Parathyroid adenoma (tissue), 2 donors: Measurements from ENCODE around the gene MVB12B.

Source experiments
- H2AFZ ChIP-seq: fragments of 300-600 bp; sonication (generic); one replicate; pipeline ENCODE4 v1.7.0; 2017; ENCODE audit warnings: antibody characterized with exemption, mild to moderate bottlenecking
- H3K27ac ChIP-seq: fragments of 300-600 bp; sonication (generic); one replicate; pipeline ENCODE4 v1.7.0; 2017
- H3K27me3 ChIP-seq: fragments of 300-600 bp; sonication (generic); one replicate; pipeline ENCODE4 v1.7.0; 2017; ENCODE audit warnings: low read length; ENCODE audit not compliant: control insufficient read depth, insufficient read depth
- H3K36me3 ChIP-seq: fragments of 300-600 bp; sonication (generic); one replicate; pipeline ENCODE4 v1.7.0; 2017; ENCODE audit warnings: low read length; ENCODE audit not compliant: control insufficient read depth, insufficient read depth
- H3K4me1 ChIP-seq: fragments of 300-600 bp; sonication (generic); one replicate; pipeline ENCODE4 v1.7.0; 2017; ENCODE audit warnings: control low read depth
- H3K4me2 ChIP-seq: fragments of 300-600 bp; sonication (generic); one replicate; pipeline ENCODE4 v1.7.0; 2017; ENCODE audit warnings: low read length
- H3K4me3 ChIP-seq: fragments of 300-600 bp; sonication (generic); one replicate; pipeline ENCODE4 v1.7.0; 2017; ENCODE audit warnings: low read depth, low read length
- H3K79me2 ChIP-seq: fragments of 300-600 bp; sonication (generic); one replicate; pipeline ENCODE4 v1.7.0; 2017; ENCODE audit warnings: control low read depth
- H3K9ac ChIP-seq: fragments of 300-600 bp; sonication (generic); one replicate; pipeline ENCODE4 v1.7.0; 2017; ENCODE audit warnings: mild to moderate bottlenecking
- H3K9me3 ChIP-seq: fragments of 300-600 bp; sonication (generic); one replicate; pipeline ENCODE4 v1.7.0; 2017; ENCODE audit warnings: low read length; ENCODE audit not compliant: control insufficient read depth
- TF ChIP-seq, protein P1 (sequence below): fragments of 300-600 bp; sonication (generic); IDR thresholded peaks from one replicate; pipeline ENCODE4 v1.7.0; 2017; ENCODE audit warnings: antibody characterized with exemption, mild to moderate bottlenecking
- donor health status: primary hyperparathyroidism.

The MVB12B gene

DNA sequence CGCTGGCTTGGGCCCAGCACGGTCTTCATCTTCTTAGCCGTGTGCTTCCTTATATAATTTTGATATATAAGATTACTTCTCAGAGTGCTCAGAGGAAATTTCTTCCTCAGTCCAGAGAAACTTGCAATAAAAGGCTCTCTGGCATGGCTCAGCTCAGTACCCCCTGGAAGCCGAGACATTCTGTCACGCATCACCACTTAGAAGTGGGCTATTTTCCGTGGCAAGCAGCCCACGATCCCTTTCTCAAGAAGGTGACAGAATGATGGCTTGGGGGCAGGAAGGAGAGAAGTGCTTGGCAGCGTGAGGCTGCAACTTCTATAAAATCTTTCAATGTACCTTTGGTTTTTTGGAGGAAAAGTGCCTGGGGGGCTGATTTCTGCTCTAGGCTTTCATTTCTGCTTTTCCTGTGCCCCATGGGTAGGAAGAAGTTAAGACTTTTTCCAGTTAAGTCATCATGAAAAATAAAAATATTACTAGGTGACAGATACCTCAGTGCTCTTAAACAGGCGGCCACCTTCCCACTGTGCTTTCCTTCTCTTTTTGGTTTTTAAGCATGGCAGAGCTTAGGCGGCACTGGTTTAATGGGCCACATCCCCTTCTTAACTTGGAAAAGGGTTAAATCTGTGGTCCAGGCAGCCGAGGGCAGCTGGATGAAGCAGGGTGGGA is 104.6 kb downstream of the MVB12B start:
- Histone ChIP-seq H3K79me2 (no peaks in the 10 kb centered on the region), H3K4me3 (no peak overlapping the region), H3K4me1 (no peaks in the 10 kb centered on the region), H2AFZ (no peak overlapping the region), H3K4me2 (no peak overlapping the region), H3K9ac (no peak overlapping the region), H3K27ac (no peak overlapping the region), H3K9me3 (no peaks in the 10 kb centered on the region), H3K27me3 (no peaks in the 10 kb centered on the region), H3K36me3 (no peaks in the 10 kb centered on the region)
- TF ChIP-seq, protein P1, sequence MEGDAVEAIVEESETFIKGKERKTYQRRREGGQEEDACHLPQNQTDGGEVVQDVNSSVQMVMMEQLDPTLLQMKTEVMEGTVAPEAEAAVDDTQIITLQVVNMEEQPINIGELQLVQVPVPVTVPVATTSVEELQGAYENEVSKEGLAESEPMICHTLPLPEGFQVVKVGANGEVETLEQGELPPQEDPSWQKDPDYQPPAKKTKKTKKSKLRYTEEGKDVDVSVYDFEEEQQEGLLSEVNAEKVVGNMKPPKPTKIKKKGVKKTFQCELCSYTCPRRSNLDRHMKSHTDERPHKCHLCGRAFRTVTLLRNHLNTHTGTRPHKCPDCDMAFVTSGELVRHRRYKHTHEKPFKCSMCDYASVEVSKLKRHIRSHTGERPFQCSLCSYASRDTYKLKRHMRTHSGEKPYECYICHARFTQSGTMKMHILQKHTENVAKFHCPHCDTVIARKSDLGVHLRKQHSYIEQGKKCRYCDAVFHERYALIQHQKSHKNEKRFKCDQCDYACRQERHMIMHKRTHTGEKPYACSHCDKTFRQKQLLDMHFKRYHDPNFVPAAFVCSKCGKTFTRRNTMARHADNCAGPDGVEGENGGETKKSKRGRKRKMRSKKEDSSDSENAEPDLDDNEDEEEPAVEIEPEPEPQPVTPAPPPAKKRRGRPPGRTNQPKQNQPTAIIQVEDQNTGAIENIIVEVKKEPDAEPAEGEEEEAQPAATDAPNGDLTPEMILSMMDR: no peak

DNA sequence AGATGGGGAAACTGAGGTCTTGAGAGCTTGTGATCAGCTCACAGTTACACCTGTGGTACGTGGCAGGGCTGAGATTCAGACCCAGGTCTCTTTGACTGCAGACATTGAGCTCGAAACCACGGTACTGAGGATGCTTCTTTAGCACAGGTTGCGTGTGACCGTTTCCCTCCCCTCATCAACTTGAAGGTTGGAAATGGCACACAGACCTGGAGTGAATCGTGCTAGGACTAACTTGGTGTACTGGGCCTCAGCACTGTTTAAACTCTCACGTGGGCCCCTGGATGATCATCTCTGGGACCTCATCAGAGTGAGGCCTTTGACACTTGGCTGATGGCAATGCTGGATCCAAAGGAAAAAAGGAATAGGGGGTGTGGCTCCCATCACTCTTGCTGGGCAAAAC is 106.0 kb downstream of the MVB12B start:
- no peaks in the 10 kb centered on the region for H3K36me3 ChIP-seq
- H3K27ac ChIP-seq: no peak overlapping the region
- TF ChIP-seq, protein P1: no peak
- no peaks in the 10 kb centered on the region for H3K27me3 ChIP-seq
- no peak overlapping the region for H3K4me3 ChIP-seq
- no peaks in the 10 kb centered on the region for H3K79me2 ChIP-seq
- no peak overlapping the region for H3K4me2 ChIP-seq
- H2AFZ ChIP-seq: no peak overlapping the region
- no peaks in the 10 kb centered on the region for H3K9me3 ChIP-seq
- no peak overlapping the region for H3K9ac ChIP-seq
- no peaks in the 10 kb centered on the region for H3K4me1 ChIP-seq

DNA sequence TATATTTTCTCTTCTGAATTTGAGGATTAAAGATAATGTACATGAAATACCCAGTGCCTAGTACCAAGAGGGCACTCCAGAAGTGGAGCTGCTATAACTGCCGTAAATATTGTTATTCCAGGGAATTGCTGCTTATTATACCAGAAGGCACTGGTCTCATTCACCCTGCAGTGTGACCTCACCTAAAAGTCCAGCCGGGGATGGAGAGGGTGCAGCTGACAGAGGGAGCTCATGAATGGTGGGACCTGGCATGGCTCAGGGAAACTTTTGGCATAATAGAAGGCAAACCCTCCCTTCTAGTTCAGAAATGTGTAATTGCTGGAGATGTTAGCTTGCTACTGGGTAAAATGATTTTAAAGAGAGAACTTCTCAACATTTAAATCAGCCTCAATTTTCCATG is 108.5 kb downstream of the MVB12B start:
- H3K27me3 ChIP-seq: no peaks in the 10 kb centered on the region
- no peak overlapping the region for H3K9ac ChIP-seq
- no peaks in the 10 kb centered on the region for H3K9me3 ChIP-seq
- H3K4me2 ChIP-seq: no peak overlapping the region
- H2AFZ ChIP-seq: no peak overlapping the region
- no peaks in the 10 kb centered on the region for H3K79me2 ChIP-seq
- no peaks in the 10 kb centered on the region for H3K4me1 ChIP-seq
- no peaks in the 10 kb centered on the region for H3K36me3 ChIP-seq
- TF ChIP-seq, protein P1: no peak
- no peak overlapping the region for H3K27ac ChIP-seq
- H3K4me3 ChIP-seq: no peak overlapping the region

DNA sequence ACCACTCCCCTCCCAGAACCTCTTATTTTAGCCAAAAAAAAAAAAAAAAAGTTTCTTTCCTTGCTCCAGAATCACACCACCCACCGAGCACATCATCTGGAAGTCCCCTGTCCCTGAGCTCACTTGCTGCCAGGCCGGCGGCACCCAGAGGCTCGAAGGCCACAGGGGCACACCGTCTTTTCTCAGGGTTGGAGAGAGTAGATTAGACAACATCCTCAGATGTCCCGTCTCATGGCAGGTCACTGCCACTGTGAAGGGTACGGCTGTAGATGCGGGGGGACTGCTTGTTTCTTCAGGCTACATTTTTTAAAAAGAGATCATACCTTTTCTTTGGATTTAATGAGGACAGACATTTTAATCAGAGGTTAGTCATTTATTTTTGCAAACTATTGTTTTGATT is 109.0 kb downstream of the MVB12B start:
- Histone ChIP-seq H3K27ac (no peak overlapping the region), H3K9me3 (no peaks in the 10 kb centered on the region), H3K27me3 (no peaks in the 10 kb centered on the region), H3K79me2 (no peaks in the 10 kb centered on the region), H3K9ac (no peak overlapping the region), H3K4me3 (no peak overlapping the region), H3K36me3 (no peaks in the 10 kb centered on the region), H2AFZ (no peak overlapping the region), H3K4me2 (no peak overlapping the region), H3K4me1 (no peaks in the 10 kb centered on the region)
- TF ChIP-seq, protein P1: no peak

DNA sequence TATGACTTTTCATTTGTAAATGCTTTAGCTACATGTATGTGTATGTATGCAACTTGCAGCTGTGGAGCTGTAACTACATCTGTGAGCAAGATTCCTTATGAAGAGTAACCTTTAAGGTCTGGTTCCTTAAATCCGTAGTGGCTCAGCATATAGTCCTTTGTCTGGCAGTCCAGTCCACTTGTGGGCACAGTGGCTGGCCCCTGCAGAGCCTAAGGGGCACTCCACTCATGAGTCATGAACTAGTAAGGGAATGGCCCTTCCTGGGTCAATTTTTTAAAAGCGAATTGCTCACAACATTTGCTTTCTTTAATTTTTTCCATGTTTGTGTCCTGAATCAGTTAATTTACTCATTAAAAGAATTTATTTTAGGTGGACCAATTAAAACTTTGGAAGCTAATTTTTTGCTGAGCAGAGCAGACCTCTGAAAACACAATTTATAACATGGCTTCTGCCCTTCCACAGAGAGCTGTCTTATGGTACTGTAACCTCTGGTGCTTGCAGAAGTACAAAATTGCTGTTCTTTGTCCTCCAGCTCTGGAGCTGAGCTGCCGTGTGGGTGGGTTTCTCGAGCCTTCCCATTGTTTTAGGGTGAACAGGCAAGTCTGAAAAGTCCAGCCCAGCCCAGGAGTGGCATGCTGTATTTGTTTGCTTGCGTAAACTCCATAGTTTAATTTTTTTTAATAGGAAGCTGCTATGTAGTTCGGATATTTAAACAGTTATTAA is 110.1 kb downstream of the MVB12B start:
- no peaks in the 10 kb centered on the region for H3K4me1 ChIP-seq
- no peaks in the 10 kb centered on the region for H3K79me2 ChIP-seq
- no peaks in the 10 kb centered on the region for H3K9me3 ChIP-seq
- H3K27ac ChIP-seq: no peak overlapping the region
- no peak overlapping the region for H3K4me3 ChIP-seq
- H3K36me3 ChIP-seq: no peaks in the 10 kb centered on the region
- H3K27me3 ChIP-seq: no peaks in the 10 kb centered on the region
- TF ChIP-seq, protein P1: no peak
- no peak overlapping the region for H2AFZ ChIP-seq
- no peak overlapping the region for H3K4me2 ChIP-seq
- H3K9ac ChIP-seq: no peak overlapping the region
